HEK293 (cell line): ENCODE data around the gene SULT1C4.

Experiments
- CTCF ChIA-PET: fragments of 350-600 bp; formaldehyde crosslinking; extraction: SDS; loops from one replicate; lab custom pipeline; 2021; ENCODE audit warnings: antibody characterized with exemption; lab: Yijun Ruan, JAX
- POLR2A ChIA-PET: fragments of 300-600 bp; formaldehyde crosslinking; extraction: SDS; loops from one replicate; lab custom pipeline; 2020; ENCODE audit warnings: antibody characterized with exemption, inconsistent platforms; lab: Yijun Ruan, JAX
- H3K27ac ChIP-seq: fragments of 200-500 bp; sonication (Bioruptor generic); 2 replicates; pipeline ENCODE4 v1.5.1; 2014; ENCODE audit warnings: low read depth, low read length, control low read depth, inconsistent platforms; ENCODE audit errors: extremely low read depth
- H3K36me3 ChIP-seq, 2 experiments: fragments of 200-500 bp in 1 of 2; sonication (Bioruptor generic) in 1 of 2; 1 replicate in 1 of 2; 2 replicates in 1 of 2; pipeline ENCODE4 v1.5.1; 2014 to 2017; ENCODE audit warnings: inconsistent platforms in 2 of 2, low read length in 2 of 2; ENCODE audit not compliant: control insufficient read depth in 2 of 2, insufficient read depth in 1 of 2
- H3K4me1 ChIP-seq: fragments of 200-500 bp; sonication (Bioruptor generic); 2 replicates; pipeline ENCODE4 v1.5.1; 2014; ENCODE audit warnings: mild to moderate bottlenecking, low read length, inconsistent platforms; ENCODE audit not compliant: control insufficient read depth, insufficient read depth
- H3K4me3 ChIP-seq: 2 replicates; pipeline ENCODE4 v1.5.1; 2011; ENCODE audit warnings: low read depth, mild to moderate bottlenecking, control low read depth, low read length, moderate library complexity
- H3K9me3 ChIP-seq: fragments of 200-500 bp; sonication (Bioruptor generic); 2 replicates; pipeline ENCODE4 v1.5.1; 2014; ENCODE audit warnings: low read depth, low read length, inconsistent platforms; ENCODE audit not compliant: control insufficient read depth, insufficient read depth
- FEZF1 ChIP-seq: fragments of 450-650 bp; formaldehyde crosslinking; IDR thresholded peaks from 2 replicates; pipeline ENCODE4 v1.5.1; 2016; ENCODE audit warnings: missing biosample characterization, missing genetic modification characterization
- KLF7 ChIP-seq: fragments of 450-650 bp; formaldehyde crosslinking; IDR thresholded peaks from 2 replicates; pipeline ENCODE4 v1.5.1; 2016; ENCODE audit warnings: missing biosample characterization, missing genetic modification characterization, borderline replicate concordance
- PRDM1 ChIP-seq: fragments of 450-650 bp; formaldehyde crosslinking; IDR thresholded peaks from 2 replicates; pipeline ENCODE4; 2016; ENCODE audit warnings: missing biosample characterization, missing genetic modification characterization
- RBAK ChIP-seq: fragments of 450-650 bp; formaldehyde crosslinking; IDR thresholded peaks from 2 replicates; pipeline ENCODE4 v1.5.1; 2016; ENCODE audit warnings: missing biosample characterization, missing genetic modification characterization
- SETDB1 ChIP-seq: IDR thresholded peaks from one replicate; pipeline ENCODE4 v1.6.1; 2017; ENCODE audit warnings: mild to moderate bottlenecking, low read length, moderate library complexity, mixed read lengths; ENCODE audit not compliant: insufficient read length
- ZFHX2 ChIP-seq: fragments of 450-650 bp; formaldehyde crosslinking; conservative IDR thresholded peaks from 2 replicates; pipeline ENCODE4 v1.5.1; 2016; ENCODE audit warnings: missing biosample characterization, missing genetic modification characterization
- ZNF133 ChIP-seq: fragments of 450-650 bp; formaldehyde crosslinking; IDR thresholded peaks from 2 replicates; pipeline ENCODE4 v1.5.1; 2016; ENCODE audit warnings: missing biosample characterization, missing genetic modification characterization
- ZNF223 ChIP-seq: fragments of 450-650 bp; formaldehyde crosslinking; IDR thresholded peaks from 2 replicates; pipeline ENCODE4 v1.5.1; 2016; ENCODE audit warnings: missing biosample characterization, missing genetic modification characterization
- ZNF280C ChIP-seq: fragments of 450-650 bp; formaldehyde crosslinking; IDR thresholded peaks from 2 replicates; pipeline ENCODE4 v1.5.1; 2016; ENCODE audit warnings: missing biosample characterization, missing genetic modification characterization
- ZNF280D ChIP-seq: fragments of 450-650 bp; formaldehyde crosslinking; IDR thresholded peaks from 2 replicates; pipeline ENCODE4 v1.5.1; 2016; ENCODE audit warnings: missing biosample characterization, missing genetic modification characterization
- ZNF311 ChIP-seq: fragments of 450-650 bp; formaldehyde crosslinking; IDR thresholded peaks from 2 replicates; pipeline ENCODE4 v1.5.1; 2017; ENCODE audit warnings: missing biosample characterization, missing genetic modification characterization, borderline replicate concordance
- ZNF324 ChIP-seq: fragments of 450-650 bp; formaldehyde crosslinking; IDR thresholded peaks from 2 replicates; pipeline ENCODE4 v1.5.1; 2016; ENCODE audit warnings: missing biosample characterization, missing genetic modification characterization
- ZNF335 ChIP-seq: fragments of 450-650 bp; formaldehyde crosslinking; conservative IDR thresholded peaks from 2 replicates; pipeline ENCODE4 v1.5.1; 2016; ENCODE audit warnings: missing biosample characterization, missing genetic modification characterization
- ZNF529 ChIP-seq: fragments of 450-650 bp; formaldehyde crosslinking; IDR thresholded peaks from 2 replicates; pipeline ENCODE4 v1.5.1; 2017; ENCODE audit warnings: missing genetic modification characterization, missing biosample characterization; ENCODE audit not compliant: insufficient replicate concordance
- ZNF549 ChIP-seq: fragments of 450-650 bp; IDR thresholded peaks from 2 replicates; pipeline ENCODE4 v1.5.1; 2018; ENCODE audit warnings: missing biosample characterization, missing genetic modification characterization, mild to moderate bottlenecking, inconsistent platforms, moderate library complexity
- ZNF623 ChIP-seq: fragments of 450-650 bp; formaldehyde crosslinking; IDR thresholded peaks from 2 replicates; pipeline ENCODE4 v1.5.1; 2016; ENCODE audit warnings: missing biosample characterization, missing genetic modification characterization
- ZNF701 ChIP-seq: fragments of 450-650 bp; formaldehyde crosslinking; IDR thresholded peaks from 2 replicates; pipeline ENCODE4 v1.5.1; 2016; ENCODE audit warnings: missing biosample characterization, missing genetic modification characterization
- ZNF76 ChIP-seq: fragments of 450-650 bp; formaldehyde crosslinking; IDR thresholded peaks from 2 replicates; pipeline ENCODE4; 2016; ENCODE audit warnings: low read depth, missing biosample characterization, missing genetic modification characterization, borderline replicate concordance
- TF ChIP-seq, protein P1 (sequence below): fragments of 450-650 bp; formaldehyde crosslinking; IDR thresholded peaks from 2 replicates; pipeline ENCODE4 v1.5.1; 2016; ENCODE audit warnings: missing biosample characterization, missing genetic modification characterization
- TF ChIP-seq, protein P2 (sequence below): fragments of 450-650 bp; formaldehyde crosslinking; IDR thresholded peaks from 2 replicates; pipeline ENCODE4 v1.5.1; 2016; ENCODE audit warnings: missing biosample characterization, missing genetic modification characterization
- TF ChIP-seq, protein P3 (sequence below): fragments of 450-650 bp; formaldehyde crosslinking; IDR thresholded peaks from 2 replicates; pipeline ENCODE4 v1.5.1; 2016; ENCODE audit warnings: missing biosample characterization, missing genetic modification characterization

SULT1C4 gene

DNA sequence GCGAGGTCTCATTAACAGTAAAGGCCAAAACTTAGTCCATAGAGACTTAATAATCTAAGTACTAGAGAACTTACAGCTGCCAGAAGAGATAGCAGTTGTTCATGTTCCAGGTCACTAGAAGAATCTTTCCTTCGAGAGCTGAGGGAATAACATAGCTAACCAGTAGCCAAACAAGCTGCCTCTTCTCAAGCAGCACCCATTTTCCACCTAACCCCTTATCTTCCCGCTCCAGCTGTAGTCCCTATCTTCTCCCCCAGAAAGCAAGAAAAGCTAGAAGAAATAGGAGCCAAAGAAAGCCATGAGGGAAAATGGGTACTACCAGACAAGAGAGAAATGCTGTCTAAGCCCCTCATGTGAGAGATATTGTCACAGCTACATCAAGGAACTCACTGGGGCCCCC lies 24.0 kb downstream of the SULT1C4 start (continued):
- no peak for TF ChIP-seq ZNF280C (tag by site-specific recombination)
- no peak for TF ChIP-seq RBAK (tag by site-specific recombination)
- no peak for TF ChIP-seq ZNF76 (tag by site-specific recombination)

DNA sequence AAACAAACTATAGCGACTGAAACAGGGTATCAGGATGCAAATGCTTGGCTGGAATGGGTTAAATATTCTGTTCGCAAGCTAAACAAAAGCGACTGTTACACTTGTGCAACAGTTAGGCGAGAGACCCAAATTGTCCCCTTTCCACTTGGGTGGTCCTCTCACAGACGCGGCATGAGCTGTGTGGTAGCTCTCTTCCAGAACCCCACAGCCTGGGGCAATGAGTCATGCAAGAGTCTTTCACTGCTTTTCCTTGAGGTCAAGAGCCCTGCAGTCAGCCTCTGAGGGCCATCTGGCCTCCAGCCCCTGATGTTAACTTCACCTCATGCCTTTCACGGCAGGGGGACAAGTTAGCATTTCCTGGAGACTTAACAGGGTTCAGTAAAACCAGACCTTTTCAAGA lies 25.7 kb downstream of the SULT1C4 start:
- ChIA-PET POLR2A (no interaction called here), CTCF (interaction anchor here (0.9 to 2.0 kb wide), 2 partner anchors 53 to 233 kb away, joined by 4 to 11 read pairs; no protein-coding TSS in a partner anchor)
- Histone ChIP-seq H3K4me3 (no peak overlapping the region), H3K4me1 (no peaks in the 10 kb centered on the region), H3K36me3 (no peaks in the 10 kb centered on the region), H3K27ac (no peak overlapping the region), H3K9me3 (peaks cover 3% of the 10 kb centered on the region; the same call in 1 of the 2 replicates)
- no peak for TF ChIP-seq SETDB1
- TF ChIP-seq, protein P1, sequence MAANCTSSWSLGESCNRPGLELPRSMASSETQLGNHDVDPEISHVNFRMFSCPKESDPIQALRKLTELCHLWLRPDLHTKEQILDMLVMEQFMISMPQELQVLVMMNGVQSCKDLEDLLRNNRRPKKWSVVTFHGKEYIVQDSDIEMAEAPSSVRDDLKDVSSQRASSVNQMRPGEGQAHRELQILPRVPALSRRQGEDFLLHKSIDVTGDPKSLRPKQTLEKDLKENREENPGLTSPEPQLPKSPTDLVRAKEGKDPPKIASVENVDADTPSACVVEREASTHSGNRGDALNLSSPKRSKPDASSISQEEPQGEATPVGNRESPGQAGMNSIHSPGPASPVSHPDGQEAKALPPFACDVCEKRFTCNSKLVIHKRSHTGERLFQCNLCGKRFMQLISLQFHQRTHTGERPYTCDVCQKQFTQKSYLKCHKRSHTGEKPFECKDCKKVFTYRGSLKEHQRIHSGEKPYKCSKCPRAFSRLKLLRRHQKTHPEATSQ = no peak
- TF ChIP-seq, protein P2, sequence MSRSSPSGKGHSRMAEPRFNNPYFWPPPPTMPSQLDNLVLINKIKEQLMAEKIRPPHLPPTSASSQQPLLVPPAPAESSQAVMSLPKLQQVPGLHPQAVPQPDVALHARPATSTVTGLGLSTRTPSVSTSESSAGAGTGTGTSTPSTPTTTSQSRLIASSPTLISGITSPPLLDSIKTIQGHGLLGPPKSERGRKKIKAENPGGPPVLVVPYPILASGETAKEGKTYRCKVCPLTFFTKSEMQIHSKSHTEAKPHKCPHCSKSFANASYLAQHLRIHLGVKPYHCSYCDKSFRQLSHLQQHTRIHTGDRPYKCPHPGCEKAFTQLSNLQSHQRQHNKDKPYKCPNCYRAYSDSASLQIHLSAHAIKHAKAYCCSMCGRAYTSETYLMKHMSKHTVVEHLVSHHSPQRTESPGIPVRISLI (tag by site-specific recombination) = no peak
- no peak for TF ChIP-seq ZNF280D
- TF ChIP-seq FEZF1 (tag by site-specific recombination) = no peak
- no peak for TF ChIP-seq PRDM1 (tag by site-specific recombination)
- no peak for TF ChIP-seq ZNF223
- TF ChIP-seq ZNF133 (tag by site-specific recombination) = no peak
- TF ChIP-seq KLF7 (tag by site-specific recombination) = no peak
- no peak for TF ChIP-seq ZNF623 (tag by site-specific recombination)
- TF ChIP-seq ZNF701 (tag by site-specific recombination) = no peak
- TF ChIP-seq ZNF335 (tag by site-specific recombination) = no peak
- no peak for TF ChIP-seq ZNF529 (tag by site-specific recombination)
- TF ChIP-seq ZFHX2 (tag by site-specific recombination) = no peak
- TF ChIP-seq, protein P3, sequence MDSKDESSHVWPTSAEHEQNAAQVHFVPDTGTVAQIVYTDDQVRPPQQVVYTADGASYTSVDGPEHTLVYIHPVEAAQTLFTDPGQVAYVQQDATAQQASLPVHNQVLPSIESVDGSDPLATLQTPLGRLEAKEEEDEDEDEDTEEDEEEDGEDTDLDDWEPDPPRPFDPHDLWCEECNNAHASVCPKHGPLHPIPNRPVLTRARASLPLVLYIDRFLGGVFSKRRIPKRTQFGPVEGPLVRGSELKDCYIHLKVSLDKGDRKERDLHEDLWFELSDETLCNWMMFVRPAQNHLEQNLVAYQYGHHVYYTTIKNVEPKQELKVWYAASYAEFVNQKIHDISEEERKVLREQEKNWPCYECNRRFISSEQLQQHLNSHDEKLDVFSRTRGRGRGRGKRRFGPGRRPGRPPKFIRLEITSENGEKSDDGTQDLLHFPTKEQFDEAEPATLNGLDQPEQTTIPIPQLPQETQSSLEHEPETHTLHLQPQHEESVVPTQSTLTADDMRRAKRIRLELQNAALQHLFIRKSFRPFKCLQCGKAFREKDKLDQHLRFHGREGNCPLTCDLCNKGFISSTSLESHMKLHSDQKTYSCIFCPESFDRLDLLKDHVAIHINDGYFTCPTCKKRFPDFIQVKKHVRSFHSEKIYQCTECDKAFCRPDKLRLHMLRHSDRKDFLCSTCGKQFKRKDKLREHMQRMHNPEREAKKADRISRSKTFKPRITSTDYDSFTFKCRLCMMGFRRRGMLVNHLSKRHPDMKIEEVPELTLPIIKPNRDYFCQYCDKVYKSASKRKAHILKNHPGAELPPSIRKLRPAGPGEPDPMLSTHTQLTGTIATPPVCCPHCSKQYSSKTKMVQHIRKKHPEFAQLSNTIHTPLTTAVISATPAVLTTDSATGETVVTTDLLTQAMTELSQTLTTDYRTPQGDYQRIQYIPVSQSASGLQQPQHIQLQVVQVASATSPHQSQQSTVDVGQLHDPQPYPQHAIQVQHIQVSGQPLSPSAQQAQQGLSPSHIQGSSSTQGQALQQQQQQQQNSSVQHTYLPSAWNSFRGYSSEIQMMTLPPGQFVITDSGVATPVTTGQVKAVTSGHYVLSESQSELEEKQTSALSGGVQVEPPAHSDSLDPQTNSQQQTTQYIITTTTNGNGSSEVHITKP (tag by site-specific recombination) = no peak
- no peak for TF ChIP-seq ZNF311
- TF ChIP-seq ZNF549 = no peak
- TF ChIP-seq ZNF324 (tag by site-specific recombination) = no peak
